GM21526 (cell line): ENCODE data around the gene TMEM132D.
"Not testable (repeated sequence)": the region's sequence is repeated elsewhere in the genome, so short reads cannot be mapped to it uniquely, and the experiment has no call there.

Experiments used
- ATAC-seq: cut with Tn5 transposase; IDR thresholded peaks from one replicate; pipeline ENCODE4 v1.9.1; 2021; ENCODE audit warnings: moderate library complexity; ENCODE audit not compliant: unreplicated experiment, low FRiP score

Gene TMEM132D

DNA sequence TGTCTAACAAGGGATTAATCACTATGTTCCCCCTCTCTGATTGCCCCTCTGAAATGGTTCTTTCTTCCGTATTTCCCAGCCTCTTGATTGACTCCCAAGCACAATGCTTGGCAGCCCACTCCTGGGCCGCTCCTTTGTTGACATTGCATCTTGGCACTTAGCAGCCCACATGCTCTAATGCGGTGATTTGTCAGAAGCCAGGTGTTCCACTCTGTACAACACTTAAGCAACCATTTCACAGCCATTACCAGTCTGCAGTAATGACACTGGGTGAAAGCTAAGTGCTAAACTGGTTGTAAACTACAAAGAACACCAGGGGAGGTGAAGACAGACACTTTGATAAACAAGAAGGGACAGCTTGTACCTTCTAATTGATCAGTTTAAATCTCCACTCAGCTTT lies 353.5 kb downstream of the TMEM132D start:
- ATAC-seq, result no peak

DNA sequence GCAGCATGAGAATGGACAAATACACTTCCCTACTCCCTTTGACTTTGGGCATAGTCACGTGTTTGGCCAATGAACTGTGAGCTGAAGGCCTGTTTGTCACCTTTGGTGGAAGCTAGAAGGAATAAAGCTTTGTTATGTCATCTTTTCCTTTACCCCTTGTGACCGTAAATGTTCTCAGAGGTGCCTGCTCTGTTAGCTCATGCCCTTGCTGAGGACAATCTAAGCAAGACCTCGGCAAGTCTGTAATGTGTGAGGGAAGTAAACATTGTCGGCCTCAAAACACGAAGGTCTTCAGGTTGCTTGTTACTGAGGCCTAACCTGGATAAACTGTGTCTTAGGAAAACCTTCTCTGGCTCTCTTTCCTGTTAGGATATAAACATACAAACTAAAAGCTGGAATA lies 354.2 kb downstream of the TMEM132D start:
- no peak for ATAC-seq

DNA sequence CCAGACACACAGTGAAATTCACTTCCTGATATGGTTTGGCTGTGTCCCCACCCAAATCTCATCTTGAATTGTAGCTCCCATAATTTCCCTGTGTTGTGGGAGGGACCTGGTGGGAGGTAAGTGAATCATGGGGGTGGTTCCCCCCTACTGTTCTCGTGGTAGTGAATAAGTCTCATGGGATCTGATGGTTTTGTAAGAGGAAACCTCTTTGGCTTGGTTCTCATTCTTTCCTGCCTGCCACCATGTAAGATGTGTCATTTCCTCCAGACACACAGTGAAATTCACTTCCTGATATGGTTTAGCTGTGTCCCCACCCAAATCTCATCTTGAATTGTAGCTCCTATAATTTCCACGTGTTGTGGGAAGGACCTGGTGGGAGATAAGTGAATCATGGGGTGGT lies 354.8 kb downstream of the TMEM132D start:
- not testable (repeated sequence) for ATAC-seq

DNA sequence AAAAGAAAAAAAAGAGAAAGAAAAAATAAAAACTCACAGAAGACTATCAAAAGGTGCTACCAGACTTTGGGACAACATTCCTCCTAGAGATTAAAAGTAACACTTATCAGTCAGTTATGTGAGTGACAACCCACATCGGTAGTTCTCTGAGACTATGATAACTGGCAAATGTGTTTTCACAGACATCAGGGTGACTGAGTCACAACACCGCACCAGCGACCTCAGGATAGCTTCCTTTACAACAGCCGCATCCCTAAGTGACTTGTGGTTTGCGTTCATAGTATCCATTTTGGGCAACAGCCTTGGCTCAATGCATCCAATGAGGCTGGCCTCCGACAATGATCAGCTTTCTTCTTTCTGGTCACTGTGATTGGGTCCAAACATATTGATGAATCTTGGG lies 359.1 kb downstream of the TMEM132D start:
- no peak for ATAC-seq

DNA sequence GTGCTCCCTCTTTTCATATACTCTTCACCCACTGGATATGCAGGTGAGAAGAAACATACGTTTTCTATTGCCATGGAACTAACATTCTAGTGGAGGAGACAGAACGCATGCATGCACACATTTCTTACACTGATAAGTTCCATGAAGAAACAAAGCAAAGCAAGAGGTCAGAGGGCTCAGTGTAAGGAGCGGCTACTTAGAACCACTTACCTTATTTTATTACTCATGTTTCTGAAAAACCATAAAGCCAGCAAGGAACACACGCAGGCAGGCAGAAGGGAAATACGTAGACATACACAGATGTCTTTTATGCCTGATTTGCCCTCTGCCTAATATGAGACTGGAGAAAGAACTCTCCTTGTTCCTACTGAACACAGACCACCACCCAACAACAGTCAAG lies 362.9 kb downstream of the TMEM132D start:
- ATAC-seq, result no peak

DNA sequence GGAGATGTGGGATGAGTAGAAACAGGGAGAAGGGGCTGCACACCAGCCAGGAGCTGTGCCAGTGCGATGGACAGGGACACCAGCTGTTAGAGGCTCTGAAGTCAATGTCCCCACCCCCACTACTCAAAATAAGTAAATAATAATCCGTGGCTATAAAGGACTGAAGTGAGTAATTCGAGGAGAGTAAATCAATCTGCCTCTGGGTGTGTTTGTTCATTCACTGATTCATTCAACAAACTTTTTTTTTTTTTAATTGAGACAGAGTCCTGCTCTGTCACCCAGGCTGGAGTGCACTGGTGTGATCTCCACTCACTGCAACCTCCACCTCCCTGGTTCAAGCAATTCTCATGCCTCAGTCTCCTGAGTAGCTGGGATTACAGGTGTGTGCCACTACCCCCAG lies 363.6 kb downstream of the TMEM132D start:
- ATAC-seq, result no peak

DNA sequence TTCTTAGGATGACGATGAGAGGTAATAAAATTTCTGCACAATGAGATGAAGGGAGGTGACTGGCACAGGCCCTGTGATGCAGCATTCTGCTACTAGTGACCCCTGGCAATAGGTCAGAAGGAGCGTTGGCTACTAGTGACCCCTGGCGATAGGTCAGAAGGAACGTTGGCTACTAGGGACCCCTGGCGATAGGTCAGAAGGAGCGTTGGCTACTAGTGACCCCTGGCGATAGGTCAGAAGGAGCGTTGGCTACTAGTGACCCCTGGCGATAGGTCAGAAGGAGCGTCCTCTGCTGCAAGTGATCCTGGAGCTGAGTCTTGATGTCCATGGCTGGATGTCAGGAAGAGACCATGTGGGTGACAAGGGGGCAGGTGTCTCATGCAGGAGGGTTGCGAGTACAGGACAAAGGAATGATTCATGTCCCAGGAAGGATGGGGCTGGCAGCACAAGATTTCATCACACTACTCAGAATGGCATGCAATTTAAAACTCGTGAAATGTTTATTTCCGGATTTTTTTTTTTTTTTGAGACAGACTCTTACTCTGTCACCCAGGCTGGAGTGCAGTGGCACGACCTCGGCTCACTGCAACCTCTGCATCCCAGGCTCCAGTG lies 365.0 kb downstream of the TMEM132D start:
- not testable (repeated sequence) for ATAC-seq

DNA sequence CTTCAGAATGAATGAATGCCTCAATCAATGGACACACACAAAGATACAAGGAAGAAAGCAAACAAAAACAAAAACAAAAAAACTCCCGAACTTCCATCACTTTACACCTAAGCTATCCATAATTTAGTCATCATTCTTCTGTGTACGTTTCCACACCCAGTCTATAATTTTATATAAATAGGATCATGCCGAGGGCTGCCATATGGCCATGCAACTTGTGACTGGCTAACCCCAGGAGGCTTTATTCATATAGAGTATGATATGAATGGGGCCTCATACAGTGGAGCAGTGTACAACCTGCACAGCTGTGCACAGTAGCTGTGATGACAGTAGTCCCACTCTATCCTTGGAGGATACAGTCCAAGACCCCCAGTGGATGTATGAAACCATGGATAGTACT lies 365.7 kb downstream of the TMEM132D start:
- no peak for ATAC-seq

DNA sequence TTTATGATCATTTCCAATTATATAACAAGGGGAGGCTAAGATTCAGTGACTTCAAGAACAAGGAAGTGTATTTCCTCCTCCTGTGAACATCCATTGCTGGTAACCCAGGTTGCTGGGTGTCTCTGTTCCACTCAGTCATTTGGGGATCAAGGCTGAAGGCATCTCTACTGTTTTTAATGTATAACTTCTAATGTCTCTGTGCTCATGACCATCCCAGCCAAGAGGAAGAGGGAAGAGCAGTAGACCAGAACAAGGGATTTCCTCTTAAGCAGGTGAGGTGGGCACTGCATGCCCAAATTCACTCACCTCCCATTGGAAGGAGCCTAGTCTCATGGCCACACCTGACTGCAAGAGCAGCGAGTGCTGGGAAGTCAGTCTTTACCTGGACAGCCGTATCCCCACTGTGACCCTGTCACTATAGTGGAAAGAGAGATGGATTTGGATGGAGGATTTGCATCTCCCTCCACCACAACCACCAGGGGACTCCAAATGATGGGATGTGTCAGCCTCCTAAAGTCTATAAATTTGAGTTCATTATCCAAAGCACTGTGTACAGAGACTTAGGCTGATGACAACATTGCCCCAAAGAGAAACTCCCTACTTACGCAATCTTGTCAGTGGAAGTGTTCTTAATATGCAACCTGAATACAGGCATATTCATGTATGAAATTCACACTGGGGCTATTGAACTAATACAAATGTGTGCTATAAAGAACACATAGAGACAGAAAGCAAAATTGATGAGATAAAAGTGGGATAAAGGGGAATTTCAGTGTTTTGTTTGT lies 368.7 kb downstream of the TMEM132D start:
- ATAC-seq, result no peak

DNA sequence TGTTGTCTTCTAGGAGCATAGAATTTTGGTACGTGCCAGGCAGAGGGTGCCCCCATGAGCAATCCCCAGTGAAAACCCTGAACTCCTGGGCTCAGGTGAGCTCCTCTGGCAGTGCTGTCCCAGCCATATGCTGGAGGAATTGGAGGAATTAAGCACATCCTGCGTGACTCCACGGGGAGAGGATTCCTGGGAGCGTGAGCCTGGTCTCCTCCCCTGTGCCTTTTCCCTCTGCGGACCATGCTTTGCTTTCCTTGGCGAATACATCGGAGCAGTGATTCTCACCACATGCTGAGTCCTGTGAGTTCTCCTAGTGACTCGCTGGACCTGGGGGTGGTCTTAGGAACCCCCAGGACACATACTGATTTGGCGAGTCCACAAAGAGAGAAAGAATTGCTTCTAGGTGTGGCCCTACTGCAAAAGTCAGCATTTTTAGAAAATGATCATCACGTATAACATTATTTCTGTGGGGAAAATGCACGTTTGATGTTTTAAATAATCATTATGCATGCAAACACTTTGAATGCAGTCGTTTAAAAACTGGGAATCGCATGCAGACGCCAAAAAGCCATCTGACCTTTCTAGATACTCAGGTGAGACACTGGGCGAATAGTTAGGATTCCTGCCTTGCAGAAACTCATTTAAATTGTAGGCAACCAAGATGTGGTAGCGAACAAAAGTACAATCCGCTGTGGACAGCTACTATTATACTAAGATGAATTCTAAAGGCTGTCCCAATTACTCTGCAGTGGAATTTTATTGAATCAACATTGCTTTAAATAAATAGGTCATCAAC lies 370.9 kb downstream of the TMEM132D start:
- ATAC-seq, result no peak

DNA sequence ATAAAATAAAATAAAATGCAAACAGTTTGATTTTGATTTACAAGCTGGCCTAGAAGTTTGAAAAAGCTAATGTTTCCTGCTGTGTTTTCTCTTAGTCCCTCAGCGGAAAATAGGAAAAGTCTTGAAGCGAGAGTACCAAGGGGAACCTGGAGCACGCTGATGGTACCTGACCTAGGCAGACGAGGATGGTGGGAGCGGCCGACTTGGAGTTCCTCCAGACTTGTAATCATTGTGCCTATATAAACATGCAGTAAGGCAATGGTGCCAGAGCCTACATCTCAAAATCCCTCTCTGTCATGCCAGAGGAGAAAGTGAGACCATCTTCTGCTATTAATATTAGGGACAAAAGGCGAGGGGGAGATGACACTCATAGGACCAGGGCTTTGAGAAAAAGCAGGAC lies 371.7 kb downstream of the TMEM132D start:
- ATAC-seq, result no peak

DNA sequence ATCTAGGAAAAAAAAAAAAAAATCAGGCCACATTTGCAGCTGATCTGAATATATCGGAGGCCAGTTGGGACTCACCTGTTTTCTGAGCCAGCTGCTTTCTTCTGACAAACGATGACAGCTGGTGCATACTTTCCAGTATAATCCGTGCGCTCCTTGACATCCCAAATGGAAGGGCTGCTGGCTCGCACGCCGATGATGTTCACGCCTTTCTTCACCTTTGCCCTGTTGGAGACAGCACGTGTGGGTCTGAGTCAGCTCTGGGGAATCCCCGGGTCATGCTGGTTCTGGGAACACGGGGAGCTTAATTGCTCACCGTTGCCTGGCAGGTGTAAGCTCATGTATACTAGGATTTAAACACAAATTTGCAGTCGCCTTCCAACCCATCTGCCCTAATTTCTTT lies 372.8 kb downstream of the TMEM132D start:
- no peak for ATAC-seq

DNA sequence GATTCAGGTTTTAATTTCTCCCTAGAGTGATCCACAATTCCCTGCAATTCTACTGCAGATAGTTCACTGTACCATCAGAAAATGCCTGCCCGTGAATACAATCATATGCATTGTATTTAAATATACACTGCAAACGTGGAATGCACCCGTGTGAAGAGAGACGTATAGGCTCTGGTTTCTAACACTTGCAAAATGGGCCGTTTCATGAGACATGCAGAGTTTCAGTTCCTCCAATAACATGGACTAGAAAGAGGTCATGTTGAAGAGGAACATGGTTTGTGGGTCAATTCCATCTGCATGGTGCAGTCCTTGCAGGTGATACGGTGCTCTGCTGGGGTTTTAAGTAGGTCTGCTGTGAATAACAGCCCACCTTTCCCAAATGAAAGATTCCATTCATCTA lies 373.3 kb downstream of the TMEM132D start:
- no peak for ATAC-seq

DNA sequence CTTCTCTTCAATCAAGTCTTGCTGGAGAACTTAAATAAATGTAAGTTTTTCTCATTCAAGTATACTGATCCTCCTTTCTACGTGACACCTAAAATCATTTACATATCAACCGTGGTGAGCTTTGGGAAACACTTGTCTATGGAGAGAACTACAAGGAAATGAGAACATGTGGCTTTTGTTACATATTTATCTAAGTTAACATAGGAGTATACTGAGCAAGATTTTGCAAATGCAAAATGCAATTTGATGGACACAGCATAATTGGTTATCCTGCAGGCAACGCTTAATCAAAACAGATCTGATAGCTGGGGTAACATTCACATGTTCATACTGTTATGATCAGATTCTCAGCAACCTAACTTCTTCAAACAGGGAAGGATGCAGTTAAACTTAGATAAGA lies 376.3 kb downstream of the TMEM132D start:
- ATAC-seq, result no peak

DNA sequence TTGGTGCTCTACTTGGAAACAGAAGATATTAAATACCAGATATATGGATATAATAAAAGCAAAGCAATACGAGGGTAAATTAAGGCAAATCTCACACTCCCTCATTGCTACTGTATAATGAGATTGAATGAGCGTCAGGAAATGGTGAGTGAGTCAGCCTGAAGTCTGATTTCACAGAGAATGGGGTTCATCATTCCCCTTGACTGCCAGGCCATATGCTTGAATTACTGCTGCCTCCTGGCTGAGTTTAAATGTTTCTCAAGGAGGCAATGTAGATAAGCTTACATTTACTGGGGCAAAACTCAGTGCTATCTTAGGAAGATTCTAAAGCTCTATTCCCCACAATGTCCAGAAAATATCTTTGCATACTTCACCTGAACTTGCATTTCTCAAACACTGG lies 380.2 kb downstream of the TMEM132D start:
- ATAC-seq, result no peak

DNA sequence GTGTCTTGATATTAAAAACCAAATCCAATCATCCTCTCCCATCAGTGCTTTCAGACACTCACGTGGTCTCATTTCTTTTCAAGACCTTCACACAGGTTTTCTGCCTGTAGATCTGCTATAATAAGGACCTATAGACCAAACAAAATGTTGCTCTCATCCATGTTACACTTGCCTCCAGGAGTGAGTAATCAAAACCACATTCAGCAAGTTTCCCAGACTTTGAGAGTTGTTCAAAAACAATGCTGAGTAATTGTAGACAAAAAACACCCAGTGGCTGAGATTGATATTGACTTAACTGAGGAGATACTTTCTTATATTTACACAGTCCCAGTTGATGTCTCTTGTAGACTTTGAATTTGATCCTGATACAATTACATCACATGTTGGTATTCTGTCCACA lies 383.1 kb downstream of the TMEM132D start:
- no peak for ATAC-seq

DNA sequence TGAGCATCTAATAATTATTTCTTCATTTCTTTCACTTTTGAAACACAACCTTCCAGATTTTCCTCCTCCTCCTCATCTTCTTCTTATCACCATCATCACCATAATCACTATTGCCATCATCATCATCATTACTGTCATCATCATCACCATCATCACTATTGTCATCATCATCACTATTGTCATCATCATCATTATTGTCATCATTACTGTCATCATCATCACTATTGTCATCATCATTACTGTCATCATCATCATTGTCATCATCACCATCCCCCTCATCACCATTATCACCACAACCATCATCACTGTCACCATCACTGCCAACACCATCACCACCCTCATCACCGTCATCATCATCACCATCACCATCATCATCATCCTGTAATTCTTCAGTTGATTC lies 400.0 kb downstream of the TMEM132D start:
- no peak for ATAC-seq

DNA sequence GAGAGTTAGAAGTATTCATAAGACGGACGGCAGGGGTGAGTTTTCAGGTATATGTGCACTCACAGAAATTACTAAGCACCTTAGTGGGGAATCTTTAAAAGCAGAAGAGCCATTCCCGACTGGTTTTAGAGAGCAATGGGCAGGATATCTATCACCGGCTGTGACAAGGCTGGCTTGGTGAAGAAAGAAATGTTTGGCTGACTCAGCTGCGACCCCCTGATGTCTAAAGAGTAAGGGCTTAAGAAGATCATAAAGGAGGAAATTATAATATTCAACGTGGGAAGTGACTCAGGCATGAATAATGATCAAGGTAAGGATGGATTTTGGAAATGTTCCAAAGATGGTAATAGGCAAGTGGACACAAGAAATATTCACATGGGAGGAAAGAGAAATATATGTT lies 407.6 kb downstream of the TMEM132D start:
- no peak for ATAC-seq

DNA sequence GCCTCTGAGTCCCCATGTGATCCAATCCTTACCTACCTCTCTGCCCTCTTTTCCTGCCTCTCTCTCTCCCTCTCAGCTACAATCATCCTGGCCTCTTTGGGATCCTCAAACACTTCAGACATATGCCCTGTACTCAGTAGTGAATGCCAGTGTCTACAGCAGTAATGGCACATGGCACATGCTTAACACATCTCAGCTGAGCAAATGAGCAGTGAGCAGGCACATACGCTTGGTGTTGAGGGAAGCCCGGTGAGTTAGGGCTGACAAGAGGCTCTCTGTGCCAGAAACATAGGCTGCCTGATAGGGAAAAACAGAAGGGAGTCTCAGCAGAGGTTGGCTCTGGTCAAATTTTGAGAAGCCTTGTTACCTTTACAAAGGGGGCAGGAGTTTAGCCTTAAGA lies 409.1 kb downstream of the TMEM132D start:
- no peak for ATAC-seq

DNA sequence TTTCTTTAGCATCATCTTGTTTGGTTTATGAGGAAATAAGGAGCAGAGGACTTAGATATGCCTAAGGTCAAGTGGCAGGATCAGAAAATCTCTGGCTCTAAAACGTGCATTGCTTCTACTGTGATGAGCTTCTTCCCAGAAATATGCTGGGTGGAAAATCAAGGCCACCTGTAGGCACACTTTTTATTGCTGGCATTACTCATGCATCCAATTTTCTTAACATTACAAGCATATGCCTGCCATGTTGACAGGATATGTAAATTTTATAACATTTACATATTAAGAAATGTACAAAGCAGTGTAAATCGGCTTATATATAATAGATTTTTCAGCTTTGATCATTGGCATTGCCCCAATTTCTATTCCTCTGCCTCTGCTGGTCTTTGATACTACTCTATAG lies 409.6 kb downstream of the TMEM132D start:
- no peak for ATAC-seq

DNA sequence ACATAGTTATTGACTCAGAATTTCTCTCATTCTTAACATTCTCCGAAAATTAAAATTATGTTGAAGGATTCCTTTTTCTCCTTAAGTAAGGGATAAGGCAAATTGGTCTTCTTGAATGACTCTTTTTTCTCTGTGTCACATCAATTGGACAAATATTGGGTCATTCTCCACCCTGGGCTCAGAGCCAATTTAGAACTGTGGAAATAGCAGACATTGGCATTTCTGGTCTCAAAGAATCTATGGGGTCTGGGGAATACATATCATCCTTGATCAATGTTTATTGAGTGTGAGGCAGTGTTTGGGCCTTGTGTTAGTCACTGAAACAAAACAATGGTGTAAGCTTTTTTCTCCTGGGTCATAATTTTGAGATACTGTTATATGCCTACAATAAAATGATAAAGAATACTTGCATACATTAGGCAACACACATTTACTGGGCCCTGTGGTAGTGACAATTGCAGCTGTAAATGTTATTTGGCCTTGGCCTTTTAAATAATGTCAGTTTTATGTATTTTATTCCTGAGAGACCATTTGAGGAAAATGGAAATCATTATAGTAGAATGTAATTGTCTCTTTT lies 414.6 kb downstream of the TMEM132D start:
- ATAC-seq, result no peak
